ENCODE measurements around the gene DNAJA1. TPM values are rescaled to one million over a fixed set of nuclear protein-coding genes. Genes with fewer than 3 reads are reported as not detected.

The DNAJA1 gene
- polyA plus RNA-seq, 10 donors = 91.8 to 139 (median 103) TPM

- DNase-seq = peak in 2 of 3 donors; percentile 31 to 62
Observed at GRCh38 chr9:33024126-33024965, 727 bp upstream of the DNAJA1 start.

GRCh38 chr9:33025572-33026342 is 684 bp downstream of the DNAJA1 start:
- DNase-seq = peak; percentile 60 to 92 (median 79)

- no peak for DNase-seq
Observed at GRCh38 chr9:33029231-33029786, 4.2 kb downstream of the DNAJA1 start.

- DNase-seq = no peak
Observed at GRCh38 chr9:33030285-33030684, 5.2 kb downstream of the DNAJA1 start.

GRCh38 chr9:33032292-33032691 is 7.2 kb downstream of the DNAJA1 start:
- DNase-seq = no peak

- no peak for DNase-seq
Observed at GRCh38 chr9:33032865-33033264, 7.8 kb downstream of the DNAJA1 start.

- no peak for DNase-seq
Observed at GRCh38 chr9:33040792-33041431, 15.8 kb downstream of the DNAJA1 start.

GRCh38 chr9:33041432-33042188 is 16.5 kb downstream of the DNAJA1 start:
- DNase-seq = peak in 1 of 3 donors; percentile 12

- peak; percentile 21 to 69 (median 57) for DNase-seq
Observed at GRCh38 chr9:33042473-33042872, 17.4 kb downstream of the DNAJA1 start.

GRCh38 chr9:33043671-33044070 is 18.6 kb downstream of the DNAJA1 start:
- peak in 1 of 3 donors; percentile 52 for DNase-seq

GRCh38 chr9:33044162-33044673 is 19.1 kb downstream of the DNAJA1 start:
- DNase-seq = peak; percentile 87 to 97 (median 93)

- DNase-seq = peak in 1 of 3 donors; percentile 34
Observed at GRCh38 chr9:33044677-33045282, 19.7 kb downstream of the DNAJA1 start.

GRCh38 chr9:33046061-33046460 is 21.0 kb downstream of the DNAJA1 start:
- peak in 1 of 3 donors; percentile 40 for DNase-seq

- DNase-seq = no peak
Observed at GRCh38 chr9:33048054-33048465, 23.0 kb downstream of the DNAJA1 start.

- no peak for DNase-seq
Observed at GRCh38 chr9:33049680-33050361, 24.7 kb downstream of the DNAJA1 start.

- no peak for DNase-seq
Observed at GRCh38 chr9:33051144-33051543, 26.1 kb downstream of the DNAJA1 start.

- no peak for DNase-seq
Observed at GRCh38 chr9:33065157-33066076, 40.3 kb downstream of the DNAJA1 start.

- no peak for DNase-seq
Observed at GRCh38 chr9:33068991-33069390, 43.9 kb downstream of the DNAJA1 start.

Data from muscle of back (tissue), 11 donors.